Measurements from ENCODE around the gene VGLL4.
"Not testable (repeated sequence)": the region's sequence is repeated elsewhere in the genome, so short reads cannot be mapped to it uniquely, and the experiment has no call there.

Gene VGLL4

GRCh38 chr3:11578169-11578568 is 65.5 kb downstream of the VGLL4 start:
- DNase-seq (ENCODE audit: low read depth), result no peak

GRCh38 chr3:11576453-11576852 is 67.3 kb downstream of the VGLL4 start:
- H3K4me3 ChIP-seq (ENCODE audit: control insufficient read depth, low read depth, low read length), result no peak overlapping the region
- no peak for TF ChIP-seq CTCF (IDR thresholded peaks at IDR 0.05; ENCODE audit: control insufficient read depth, insufficient read depth, low read depth, low read length, missing control alignments)
- DNase-seq (ENCODE audit: low read depth), result no peak

More at GRCh38 chr3:11578169-11578568, 65.5 kb downstream of the VGLL4 start:
- TF ChIP-seq CTCF (IDR thresholded peaks at IDR 0.05; ENCODE audit: control insufficient read depth, insufficient read depth, low read depth, low read length, missing control alignments), result no peak
- H3K4me3 ChIP-seq (ENCODE audit: control insufficient read depth, low read depth, low read length), result no peak overlapping the region

- no peak for TF ChIP-seq CTCF (IDR thresholded peaks at IDR 0.05; ENCODE audit: control insufficient read depth, insufficient read depth, low read depth, low read length, missing control alignments)
- no peak for DNase-seq (ENCODE audit: low read depth)
- H3K4me3 ChIP-seq (ENCODE audit: control insufficient read depth, low read depth, low read length), result no peak overlapping the region
These were observed 68.0 kb downstream of the VGLL4 start for GRCh38 chr3:11575677-11576076.

- no peak for DNase-seq (ENCODE audit: low read depth)
- TF ChIP-seq CTCF (IDR thresholded peaks at IDR 0.05; ENCODE audit: control insufficient read depth, insufficient read depth, low read depth, low read length, missing control alignments), result no peak
- no peak overlapping the region for H3K4me3 ChIP-seq (ENCODE audit: control insufficient read depth, low read depth, low read length)
These were observed 68.6 kb downstream of the VGLL4 start for GRCh38 chr3:11574981-11575669.

DNA sequence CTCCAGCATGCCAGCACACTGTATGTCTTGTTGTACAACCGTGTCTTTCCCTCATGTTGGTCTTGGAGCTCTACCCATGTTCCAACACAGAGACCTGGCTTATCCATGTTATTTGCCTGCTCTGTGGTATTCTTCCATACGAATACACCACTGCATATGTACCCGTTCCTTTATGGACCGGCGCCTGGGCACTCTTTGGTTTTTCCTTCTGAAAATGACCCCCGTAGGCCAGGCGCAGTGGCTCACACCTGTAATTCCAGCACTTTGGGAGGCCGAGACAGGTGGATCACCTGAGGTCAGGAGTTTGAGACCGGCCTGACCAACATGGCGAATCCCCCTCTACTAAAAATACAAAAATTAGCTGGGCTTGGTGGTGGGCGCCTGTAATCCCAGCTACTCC is 71.1 kb downstream of the VGLL4 start:
- DNase-seq (ENCODE audit: low read depth); H3K4me3 ChIP-seq (ENCODE audit: control insufficient read depth, low read depth, low read length): not testable (repeated sequence)

GRCh38 chr3:11570789-11571495 is 72.8 kb downstream of the VGLL4 start:
- no peak for DNase-seq (ENCODE audit: low read depth)
- no peak for TF ChIP-seq CTCF (IDR thresholded peaks at IDR 0.05; ENCODE audit: control insufficient read depth, insufficient read depth, low read depth, low read length, missing control alignments)
- H3K4me3 ChIP-seq (ENCODE audit: control insufficient read depth, low read depth, low read length), result no peak overlapping the region

DNA sequence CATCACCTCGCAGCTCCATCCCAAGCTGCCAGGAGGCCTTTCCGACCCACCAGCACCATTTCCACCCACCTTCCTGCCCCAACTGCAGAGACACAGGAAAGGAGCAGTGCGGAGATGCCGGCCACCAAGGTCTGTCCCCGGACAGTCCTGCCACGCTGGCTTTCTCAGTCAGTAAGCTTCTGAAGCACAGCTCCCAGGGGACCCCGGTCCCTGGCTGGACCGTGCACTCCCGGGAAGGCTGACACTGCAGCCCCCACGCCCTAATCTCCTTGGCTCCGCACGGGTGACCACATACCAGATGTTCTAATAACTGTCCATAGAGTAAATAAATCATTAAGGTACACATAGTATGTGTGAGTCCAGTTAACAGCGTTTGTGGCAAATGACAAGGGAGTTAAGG is 73.5 kb downstream of the VGLL4 start:
- TF ChIP-seq CTCF (IDR thresholded peaks at IDR 0.05; ENCODE audit: control insufficient read depth, insufficient read depth, low read depth, low read length, missing control alignments), result no peak
- H3K4me3 ChIP-seq (ENCODE audit: control insufficient read depth, low read depth, low read length), result no peak overlapping the region
- no peak for DNase-seq (ENCODE audit: low read depth)
